ENCODE data around the gene C17orf107.

DNA sequence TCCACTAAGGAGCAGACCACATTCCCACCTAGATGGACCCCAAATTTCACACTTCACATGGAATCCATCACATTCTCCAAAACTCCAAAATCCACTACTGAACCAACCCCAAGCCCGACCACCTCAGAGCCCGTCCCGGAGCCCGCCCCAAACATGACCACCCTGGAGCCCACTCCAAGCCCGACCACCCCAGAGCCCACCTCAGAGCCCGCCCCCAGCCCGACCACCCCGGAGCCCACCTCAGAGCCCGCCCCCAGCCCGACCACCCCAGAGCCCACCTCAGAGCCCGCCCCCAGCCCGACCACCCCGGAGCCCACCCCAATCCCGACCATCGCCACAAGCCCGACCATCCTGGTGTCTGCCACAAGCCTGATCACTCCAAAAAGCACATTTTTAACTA lies 34.3 kb downstream of the C17orf107 start:
- TF ChIP-seq, protein P1, sequence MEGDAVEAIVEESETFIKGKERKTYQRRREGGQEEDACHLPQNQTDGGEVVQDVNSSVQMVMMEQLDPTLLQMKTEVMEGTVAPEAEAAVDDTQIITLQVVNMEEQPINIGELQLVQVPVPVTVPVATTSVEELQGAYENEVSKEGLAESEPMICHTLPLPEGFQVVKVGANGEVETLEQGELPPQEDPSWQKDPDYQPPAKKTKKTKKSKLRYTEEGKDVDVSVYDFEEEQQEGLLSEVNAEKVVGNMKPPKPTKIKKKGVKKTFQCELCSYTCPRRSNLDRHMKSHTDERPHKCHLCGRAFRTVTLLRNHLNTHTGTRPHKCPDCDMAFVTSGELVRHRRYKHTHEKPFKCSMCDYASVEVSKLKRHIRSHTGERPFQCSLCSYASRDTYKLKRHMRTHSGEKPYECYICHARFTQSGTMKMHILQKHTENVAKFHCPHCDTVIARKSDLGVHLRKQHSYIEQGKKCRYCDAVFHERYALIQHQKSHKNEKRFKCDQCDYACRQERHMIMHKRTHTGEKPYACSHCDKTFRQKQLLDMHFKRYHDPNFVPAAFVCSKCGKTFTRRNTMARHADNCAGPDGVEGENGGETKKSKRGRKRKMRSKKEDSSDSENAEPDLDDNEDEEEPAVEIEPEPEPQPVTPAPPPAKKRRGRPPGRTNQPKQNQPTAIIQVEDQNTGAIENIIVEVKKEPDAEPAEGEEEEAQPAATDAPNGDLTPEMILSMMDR (IDR thresholded peaks at IDR 0.05; ENCODE audit: insufficient read depth, low read length), result no peak
- TF ChIP-seq, protein P2, sequence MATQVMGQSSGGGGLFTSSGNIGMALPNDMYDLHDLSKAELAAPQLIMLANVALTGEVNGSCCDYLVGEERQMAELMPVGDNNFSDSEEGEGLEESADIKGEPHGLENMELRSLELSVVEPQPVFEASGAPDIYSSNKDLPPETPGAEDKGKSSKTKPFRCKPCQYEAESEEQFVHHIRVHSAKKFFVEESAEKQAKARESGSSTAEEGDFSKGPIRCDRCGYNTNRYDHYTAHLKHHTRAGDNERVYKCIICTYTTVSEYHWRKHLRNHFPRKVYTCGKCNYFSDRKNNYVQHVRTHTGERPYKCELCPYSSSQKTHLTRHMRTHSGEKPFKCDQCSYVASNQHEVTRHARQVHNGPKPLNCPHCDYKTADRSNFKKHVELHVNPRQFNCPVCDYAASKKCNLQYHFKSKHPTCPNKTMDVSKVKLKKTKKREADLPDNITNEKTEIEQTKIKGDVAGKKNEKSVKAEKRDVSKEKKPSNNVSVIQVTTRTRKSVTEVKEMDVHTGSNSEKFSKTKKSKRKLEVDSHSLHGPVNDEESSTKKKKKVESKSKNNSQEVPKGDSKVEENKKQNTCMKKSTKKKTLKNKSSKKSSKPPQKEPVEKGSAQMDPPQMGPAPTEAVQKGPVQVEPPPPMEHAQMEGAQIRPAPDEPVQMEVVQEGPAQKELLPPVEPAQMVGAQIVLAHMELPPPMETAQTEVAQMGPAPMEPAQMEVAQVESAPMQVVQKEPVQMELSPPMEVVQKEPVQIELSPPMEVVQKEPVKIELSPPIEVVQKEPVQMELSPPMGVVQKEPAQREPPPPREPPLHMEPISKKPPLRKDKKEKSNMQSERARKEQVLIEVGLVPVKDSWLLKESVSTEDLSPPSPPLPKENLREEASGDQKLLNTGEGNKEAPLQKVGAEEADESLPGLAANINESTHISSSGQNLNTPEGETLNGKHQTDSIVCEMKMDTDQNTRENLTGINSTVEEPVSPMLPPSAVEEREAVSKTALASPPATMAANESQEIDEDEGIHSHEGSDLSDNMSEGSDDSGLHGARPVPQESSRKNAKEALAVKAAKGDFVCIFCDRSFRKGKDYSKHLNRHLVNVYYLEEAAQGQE (IDR thresholded peaks at IDR 0.05; ENCODE audit: insufficient replicate concordance, low read depth), result no peak

All from HL-60 (cell line).